Measurements from ENCODE around the gene GGCT.
A peak's percentile ranks its signal among the peaks of the same experiment; 100 is the strongest.

GGCT gene

DNA sequence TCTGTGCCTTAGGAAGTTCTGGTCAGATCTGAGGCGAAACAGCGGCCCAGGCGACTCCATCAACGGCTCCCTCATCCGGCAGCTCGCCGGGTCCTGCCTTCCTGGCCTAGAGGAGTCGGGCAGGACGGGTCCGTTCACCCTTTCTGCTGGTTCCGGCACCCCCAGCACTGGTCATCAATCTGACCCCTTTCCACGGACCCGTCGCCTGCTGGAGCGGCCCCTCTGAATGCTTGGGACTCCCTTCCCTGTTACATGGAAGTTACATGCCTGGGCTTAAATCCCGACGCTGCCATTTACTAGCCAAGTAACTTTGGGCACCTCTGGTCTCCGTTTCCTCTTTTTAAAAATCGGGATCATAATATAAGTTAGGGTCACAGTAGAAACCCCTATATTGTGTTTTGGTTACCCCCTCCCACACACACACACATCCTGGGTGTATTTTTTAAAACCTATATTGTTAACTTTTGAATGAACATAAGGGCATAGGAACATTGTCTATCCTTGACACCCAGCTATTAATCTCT lies 607 bp upstream of the GGCT start:
- DNase-seq, result no peak
- Histone ChIP-seq H3K36me3 (replicated peaks; ENCODE audit: insufficient read depth, low read length) (no peaks in the 10 kb centered on the region), H3K4me2 (ENCODE audit: low read depth, low read length) (peak overlapping the region; percentile 94), H3K4me3 (ENCODE audit: low read length) (peak overlapping the region; percentile 82), H3K4me1 (ENCODE audit: low read length) (peaks cover 9% of the 10 kb centered on the region; the same call in 1 of the 2 replicates), H3K9me3 (replicated peaks; ENCODE audit: insufficient read depth, low read length) (no peaks in the 10 kb centered on the region), H3K27me3 (replicated peaks; ENCODE audit: insufficient read depth, low read length) (no peaks in the 10 kb centered on the region), H4K20me1 (ENCODE audit: insufficient read depth, low read length) (no peaks in the 10 kb centered on the region), H2AFZ (ENCODE audit: low read length) (peak overlapping the region; percentile 87), H3K27ac (ENCODE audit: low read length) (peak overlapping the region; percentile 38; the same call in 1 of the 2 replicates), H3F3A (ENCODE audit: insufficient read depth, low read length) (no peaks in the 10 kb centered on the region), H3K9me2 (replicated peaks; ENCODE audit: insufficient read depth, low read length) (no peaks in the 10 kb centered on the region), H3K79me2 (ENCODE audit: low read length) (peaks cover 42% of the 10 kb centered on the region), H3K9ac (ENCODE audit: low read length) (peak overlapping the region; percentile 69)
- TF ChIP-seq, protein P1, sequence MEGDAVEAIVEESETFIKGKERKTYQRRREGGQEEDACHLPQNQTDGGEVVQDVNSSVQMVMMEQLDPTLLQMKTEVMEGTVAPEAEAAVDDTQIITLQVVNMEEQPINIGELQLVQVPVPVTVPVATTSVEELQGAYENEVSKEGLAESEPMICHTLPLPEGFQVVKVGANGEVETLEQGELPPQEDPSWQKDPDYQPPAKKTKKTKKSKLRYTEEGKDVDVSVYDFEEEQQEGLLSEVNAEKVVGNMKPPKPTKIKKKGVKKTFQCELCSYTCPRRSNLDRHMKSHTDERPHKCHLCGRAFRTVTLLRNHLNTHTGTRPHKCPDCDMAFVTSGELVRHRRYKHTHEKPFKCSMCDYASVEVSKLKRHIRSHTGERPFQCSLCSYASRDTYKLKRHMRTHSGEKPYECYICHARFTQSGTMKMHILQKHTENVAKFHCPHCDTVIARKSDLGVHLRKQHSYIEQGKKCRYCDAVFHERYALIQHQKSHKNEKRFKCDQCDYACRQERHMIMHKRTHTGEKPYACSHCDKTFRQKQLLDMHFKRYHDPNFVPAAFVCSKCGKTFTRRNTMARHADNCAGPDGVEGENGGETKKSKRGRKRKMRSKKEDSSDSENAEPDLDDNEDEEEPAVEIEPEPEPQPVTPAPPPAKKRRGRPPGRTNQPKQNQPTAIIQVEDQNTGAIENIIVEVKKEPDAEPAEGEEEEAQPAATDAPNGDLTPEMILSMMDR (IDR thresholded peaks at IDR 0.05; ENCODE audit: low read length), result no peak
- TF ChIP-seq EZH2phosphoT487 (IDR thresholded peaks at IDR 0.05; ENCODE audit: low read length) (no peak), EZH2 (optimal IDR thresholded peaks at IDR 0.05; ENCODE audit: low read depth, low read length) (no peak)

DNA sequence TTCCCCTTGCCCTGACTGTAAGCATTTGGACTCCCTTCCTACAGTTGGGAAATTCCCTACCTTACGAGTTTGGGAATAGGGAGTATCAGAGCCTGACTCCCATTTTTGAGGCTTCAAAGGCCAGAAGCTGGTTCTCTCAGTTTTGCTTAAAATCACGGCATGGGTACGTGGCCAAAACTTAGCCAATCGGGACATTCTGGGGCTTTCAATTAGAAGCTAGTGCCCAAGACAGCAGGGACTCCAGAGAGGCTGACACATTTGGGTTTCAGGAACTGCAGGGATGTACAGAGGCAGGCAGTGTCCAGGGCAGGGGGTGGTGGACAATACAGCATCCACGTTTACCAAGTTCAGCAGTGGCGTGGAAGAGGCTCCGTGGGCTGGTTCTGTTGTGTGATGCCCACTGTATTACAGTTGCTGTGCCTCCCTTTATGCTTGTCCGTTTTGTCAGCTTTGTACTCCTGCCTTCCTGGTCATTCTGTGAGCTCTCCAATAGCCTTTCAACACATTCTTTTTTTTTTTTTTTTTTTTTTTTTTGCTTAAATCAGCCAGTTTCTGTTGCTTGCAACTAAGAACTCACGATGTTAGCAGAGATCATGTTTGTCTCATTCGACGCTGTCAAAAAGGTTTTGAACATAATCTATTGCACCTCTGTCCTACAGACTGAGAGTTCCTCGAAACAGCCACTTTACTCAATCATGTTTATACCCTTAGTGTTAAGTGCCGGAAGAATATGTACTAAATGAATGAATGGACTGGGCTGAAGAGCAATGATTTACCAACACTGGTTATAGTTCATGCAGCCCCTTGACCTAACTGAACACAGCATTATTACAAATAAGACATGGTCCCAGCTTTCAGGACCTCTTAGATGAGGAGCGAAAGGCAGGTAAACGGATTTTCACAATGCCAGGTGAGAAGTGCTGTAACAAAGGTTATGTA lies 1.1 kb downstream of the GGCT start:
- Histone ChIP-seq H2AFZ (ENCODE audit: low read length) (peak overlapping the region; percentile 62), H3K4me3 (ENCODE audit: low read length) (peak overlapping the region; percentile 82), H3F3A (ENCODE audit: insufficient read depth, low read length) (no peaks in the 10 kb centered on the region), H3K4me1 (ENCODE audit: low read length) (peaks cover 9% of the 10 kb centered on the region; the same call in 1 of the 2 replicates), H3K27ac (ENCODE audit: low read length) (peak overlapping the region; percentile 54; the same call in 1 of the 2 replicates), H3K9ac (ENCODE audit: low read length) (peak overlapping the region; percentile 69), H3K9me2 (replicated peaks; ENCODE audit: insufficient read depth, low read length) (no peaks in the 10 kb centered on the region), H4K20me1 (ENCODE audit: insufficient read depth, low read length) (no peaks in the 10 kb centered on the region), H3K27me3 (replicated peaks; ENCODE audit: insufficient read depth, low read length) (no peaks in the 10 kb centered on the region), H3K9me3 (replicated peaks; ENCODE audit: insufficient read depth, low read length) (no peaks in the 10 kb centered on the region), H3K36me3 (replicated peaks; ENCODE audit: insufficient read depth, low read length) (no peaks in the 10 kb centered on the region), H3K79me2 (ENCODE audit: low read length) (peaks cover 50% of the 10 kb centered on the region), H3K4me2 (ENCODE audit: low read depth, low read length) (peak overlapping the region; percentile 76)
- DNase-seq, result peak; percentile 7
- TF ChIP-seq, protein P1 (IDR thresholded peaks at IDR 0.05; ENCODE audit: low read length), result no peak
- TF ChIP-seq EZH2 (optimal IDR thresholded peaks at IDR 0.05; ENCODE audit: low read depth, low read length) (no peak), EZH2phosphoT487 (IDR thresholded peaks at IDR 0.05; ENCODE audit: low read length) (no peak)

DNA sequence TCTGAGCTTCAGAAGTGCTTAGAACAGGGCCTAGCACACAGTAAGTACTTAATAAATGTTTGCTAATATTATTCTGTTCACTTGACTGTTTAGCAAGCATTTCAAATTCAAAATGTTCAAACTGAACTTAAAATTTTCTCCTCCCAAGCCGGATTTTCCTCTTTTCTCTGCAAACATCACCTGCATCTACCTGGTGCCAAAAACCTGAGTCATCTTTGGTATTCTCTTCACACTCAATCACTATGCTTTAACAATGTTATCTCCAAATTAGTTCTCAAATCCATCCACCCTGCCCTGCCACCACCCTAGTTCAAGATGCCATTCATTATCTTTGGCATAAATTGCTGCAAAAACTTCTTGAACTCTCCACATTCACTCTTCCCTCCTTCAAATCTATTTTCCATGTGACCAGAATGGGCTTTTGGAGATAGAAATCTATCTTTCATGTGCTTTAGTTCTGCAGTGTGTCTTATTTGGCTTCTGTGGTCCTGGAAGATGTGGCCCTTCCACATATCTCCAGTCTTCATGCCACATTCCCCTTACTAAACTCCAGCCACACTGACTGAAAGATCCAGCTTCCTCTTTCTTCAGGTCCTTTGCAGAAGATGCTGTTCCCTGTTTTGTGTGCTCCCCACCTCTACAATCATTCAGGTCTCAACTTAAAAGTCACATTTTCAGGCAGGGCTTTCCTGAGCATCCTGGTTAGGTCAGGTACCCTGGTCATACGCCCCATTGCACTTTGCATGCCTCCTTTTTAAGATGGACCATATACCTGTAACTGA lies 2.0 kb downstream of the GGCT start:
- no peak for TF ChIP-seq EZH2phosphoT487 (IDR thresholded peaks at IDR 0.05; ENCODE audit: low read length)
- TF ChIP-seq, protein P1 (IDR thresholded peaks at IDR 0.05; ENCODE audit: low read length), result no peak
- TF ChIP-seq EZH2 (optimal IDR thresholded peaks at IDR 0.05; ENCODE audit: low read depth, low read length), result no peak
- H3K27ac ChIP-seq (ENCODE audit: low read length), result no peak overlapping the region
- H3K4me2 ChIP-seq (ENCODE audit: low read depth, low read length), result peak overlapping the region; percentile 76; the same call in 1 of the 2 replicates
- peaks cover 50% of the 10 kb centered on the region for H3K79me2 ChIP-seq (ENCODE audit: low read length)
- no peak overlapping the region for H2AFZ ChIP-seq (ENCODE audit: low read length)
- no peaks in the 10 kb centered on the region for H3K36me3 ChIP-seq (replicated peaks; ENCODE audit: insufficient read depth, low read length)
- H4K20me1 ChIP-seq (ENCODE audit: insufficient read depth, low read length), result no peaks in the 10 kb centered on the region
- no peak for DNase-seq
- H3F3A ChIP-seq (ENCODE audit: insufficient read depth, low read length), result no peaks in the 10 kb centered on the region
- H3K9me2 ChIP-seq (replicated peaks; ENCODE audit: insufficient read depth, low read length), result no peaks in the 10 kb centered on the region
- H3K9me3 ChIP-seq (replicated peaks; ENCODE audit: insufficient read depth, low read length), result no peaks in the 10 kb centered on the region
- H3K4me1 ChIP-seq (ENCODE audit: low read length), result peaks cover 9% of the 10 kb centered on the region; the same call in 1 of the 2 replicates
- H3K27me3 ChIP-seq (replicated peaks; ENCODE audit: insufficient read depth, low read length), result no peaks in the 10 kb centered on the region
- H3K4me3 ChIP-seq (ENCODE audit: low read length), result no peak overlapping the region
- no peak overlapping the region for H3K9ac ChIP-seq (ENCODE audit: low read length)

Measured in MM.1S (cell line).